Astrocyte (in vitro differentiated cells and primary cell): ENCODE results near the gene IQGAP2. TPM values are rescaled to one million over a fixed set of nuclear protein-coding genes. Genes with fewer than 3 reads are reported as not detected.

ENCODE experiments used
- DNase-seq: peaks from one replicate; pipeline ENCODE4 v3.0.0-alpha.2; 2010; ENCODE audit warnings: low read depth
- FAIRE-seq: peaks from 2 replicates; lab custom pipeline; 2011; peaks lifted over from hg19 to GRCh38; lab: Jason Lieb, UNC
- H2AFZ ChIP-seq: 2 replicates; pipeline ENCODE4 v1.6.0; 2012; ENCODE audit warnings: low read depth, low read length, inconsistent platforms
- H3K27ac ChIP-seq: 2 replicates; pipeline ENCODE4 v1.5.1; 2011; ENCODE audit warnings: low read depth, low read length, inconsistent platforms
- H3K27me3 ChIP-seq: 2 replicates; pipeline ENCODE4 v1.6.0; 2011; ENCODE audit warnings: low read length, inconsistent platforms; ENCODE audit not compliant: insufficient read depth
- H3K36me3 ChIP-seq: 2 replicates; pipeline ENCODE4 v1.5.1; 2011; ENCODE audit warnings: low read length, inconsistent platforms; ENCODE audit not compliant: insufficient read depth
- H3K4me1 ChIP-seq: 2 replicates; pipeline ENCODE4 v1.5.1; 2011; ENCODE audit warnings: low read length, inconsistent platforms; ENCODE audit not compliant: insufficient read depth
- H3K4me2 ChIP-seq: 2 replicates; pipeline ENCODE4 v1.6.0; 2012; ENCODE audit warnings: low read length, inconsistent platforms
- H3K4me3 ChIP-seq: 2 replicates; pipeline ENCODE4 v1.5.1; 2011; ENCODE audit warnings: low read depth, mild to moderate bottlenecking, low read length, inconsistent platforms; ENCODE audit not compliant: insufficient read depth
- H3K79me2 ChIP-seq: 2 replicates; pipeline ENCODE4 v1.6.0; 2012; ENCODE audit warnings: mild to moderate bottlenecking, low read length, inconsistent platforms; ENCODE audit not compliant: insufficient read depth
- H3K9ac ChIP-seq: 2 replicates; pipeline ENCODE4 v1.6.0; 2012; ENCODE audit warnings: mild to moderate bottlenecking, low read length, inconsistent platforms
- H3K9me3 ChIP-seq: 2 replicates; pipeline ENCODE4 v1.5.1; 2012; ENCODE audit warnings: low read depth, mild to moderate bottlenecking, low read length, inconsistent platforms; ENCODE audit not compliant: insufficient read depth
- H4K20me1 ChIP-seq: 2 replicates; pipeline ENCODE4 v1.6.0; 2012; ENCODE audit warnings: low read length, inconsistent platforms; ENCODE audit not compliant: insufficient read depth
- H3K27ac Mint-ChIP-seq: one replicate; pipeline ENCODE4 v1.8.0; 2021; ENCODE audit warnings: mild to moderate bottlenecking, mixed read lengths; ENCODE audit not compliant: unreplicated experiment
- H3K27me3 Mint-ChIP-seq: one replicate; pipeline ENCODE4 v1.8.0; 2021; ENCODE audit warnings: low read depth, mixed read lengths; ENCODE audit not compliant: unreplicated experiment
- H3K36me3 Mint-ChIP-seq: one replicate; pipeline ENCODE4 v1.8.0; 2021; ENCODE audit warnings: low read depth, mixed read lengths; ENCODE audit not compliant: unreplicated experiment
- H3K4me1 Mint-ChIP-seq: one replicate; pipeline ENCODE4 v1.8.0; 2021; ENCODE audit warnings: low read depth, mixed read lengths; ENCODE audit not compliant: unreplicated experiment
- H3K4me3 Mint-ChIP-seq: one replicate; pipeline ENCODE4 v1.8.0; 2021; ENCODE audit warnings: mild to moderate bottlenecking, moderate library complexity, mixed read lengths; ENCODE audit not compliant: unreplicated experiment
- H3K9me3 Mint-ChIP-seq: one replicate; pipeline ENCODE4 v1.8.0; 2021; ENCODE audit warnings: mild to moderate bottlenecking, mixed read lengths; ENCODE audit not compliant: unreplicated experiment
- EZH2 ChIP-seq: IDR thresholded peaks from 2 replicates; pipeline ENCODE4 v1.6.1; 2012; ENCODE audit warnings: mild to moderate bottlenecking, low read length, inconsistent platforms; ENCODE audit not compliant: insufficient read depth
- total RNA-seq: library from RNA; stranded (reverse); gene quantifications from 2 replicates; pipeline ENCODE4 v1.2.1, GENCODE V29; 2021
- TF ChIP-seq, protein P1 (sequence below): IDR thresholded peaks from 2 replicates; pipeline ENCODE4 v1.5.1; 2011; ENCODE audit warnings: low read depth, mild to moderate bottlenecking, inconsistent platforms, low read length, moderate library complexity; ENCODE audit not compliant: insufficient read depth

Gene IQGAP2
- total RNA-seq, 1 donor from 2014 or later: 2.9 TPM

- H3K9me3 Mint-ChIP-seq: no peaks in the 10 kb centered on the region
Measured at GRCh38 chr5:76451031-76451701, 48.1 kb downstream of the IQGAP2 start.

DNA sequence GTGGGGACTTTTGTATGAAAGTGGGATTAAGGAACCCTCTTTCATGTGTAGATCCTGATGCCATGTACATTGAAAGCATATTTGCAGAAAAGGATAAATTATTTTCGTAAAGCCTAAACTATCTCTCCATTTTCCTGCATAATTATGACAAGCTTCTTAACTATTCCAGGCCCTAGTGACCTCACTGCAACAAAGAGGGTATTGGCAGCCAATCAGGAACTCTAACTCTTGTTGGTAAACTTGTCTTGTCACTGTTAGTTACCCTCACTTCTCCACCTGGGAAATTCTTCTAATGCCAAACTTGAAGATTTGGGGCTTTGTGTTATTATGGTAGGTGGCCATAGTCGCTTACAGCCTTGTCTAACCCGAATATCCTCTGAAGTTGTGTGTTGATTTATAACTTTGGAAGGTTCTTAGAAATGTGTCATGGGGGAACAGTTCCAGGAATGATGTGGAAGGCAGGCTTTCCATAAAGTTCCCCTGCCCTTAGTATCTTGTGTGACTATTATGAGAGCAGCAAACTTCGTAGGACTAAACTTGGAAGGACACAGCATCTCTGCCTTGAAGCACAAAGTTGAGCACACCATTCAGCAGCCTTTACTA, 52.5 kb downstream of the IQGAP2 start:
- no peaks in the 10 kb centered on the region for H3K36me3 ChIP-seq
- H2AFZ ChIP-seq: no peak overlapping the region
- H3K27ac ChIP-seq: no peak overlapping the region
- no peak overlapping the region for H3K27ac Mint-ChIP-seq
- TF ChIP-seq EZH2: no peak
- TF ChIP-seq, protein P1, sequence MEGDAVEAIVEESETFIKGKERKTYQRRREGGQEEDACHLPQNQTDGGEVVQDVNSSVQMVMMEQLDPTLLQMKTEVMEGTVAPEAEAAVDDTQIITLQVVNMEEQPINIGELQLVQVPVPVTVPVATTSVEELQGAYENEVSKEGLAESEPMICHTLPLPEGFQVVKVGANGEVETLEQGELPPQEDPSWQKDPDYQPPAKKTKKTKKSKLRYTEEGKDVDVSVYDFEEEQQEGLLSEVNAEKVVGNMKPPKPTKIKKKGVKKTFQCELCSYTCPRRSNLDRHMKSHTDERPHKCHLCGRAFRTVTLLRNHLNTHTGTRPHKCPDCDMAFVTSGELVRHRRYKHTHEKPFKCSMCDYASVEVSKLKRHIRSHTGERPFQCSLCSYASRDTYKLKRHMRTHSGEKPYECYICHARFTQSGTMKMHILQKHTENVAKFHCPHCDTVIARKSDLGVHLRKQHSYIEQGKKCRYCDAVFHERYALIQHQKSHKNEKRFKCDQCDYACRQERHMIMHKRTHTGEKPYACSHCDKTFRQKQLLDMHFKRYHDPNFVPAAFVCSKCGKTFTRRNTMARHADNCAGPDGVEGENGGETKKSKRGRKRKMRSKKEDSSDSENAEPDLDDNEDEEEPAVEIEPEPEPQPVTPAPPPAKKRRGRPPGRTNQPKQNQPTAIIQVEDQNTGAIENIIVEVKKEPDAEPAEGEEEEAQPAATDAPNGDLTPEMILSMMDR: no peak
- H4K20me1 ChIP-seq: no peaks in the 10 kb centered on the region
- H3K9ac ChIP-seq: no peak overlapping the region
- no peaks in the 10 kb centered on the region for H3K27me3 Mint-ChIP-seq
- H3K4me3 Mint-ChIP-seq: no peak overlapping the region
- no peaks in the 10 kb centered on the region for H3K9me3 ChIP-seq
- no peaks in the 10 kb centered on the region for H3K27me3 ChIP-seq
- no peaks in the 10 kb centered on the region for H3K4me1 ChIP-seq
- H3K9me3 Mint-ChIP-seq: no peaks in the 10 kb centered on the region
- H3K36me3 Mint-ChIP-seq: no peaks in the 10 kb centered on the region
- H3K79me2 ChIP-seq: no peaks in the 10 kb centered on the region
- no peak overlapping the region for H3K4me3 ChIP-seq
- FAIRE-seq (no peak), DNase-seq (no peak)
- H3K4me2 ChIP-seq: no peak overlapping the region
- peaks cover 2% of the 10 kb centered on the region for H3K4me1 Mint-ChIP-seq

More at GRCh38 chr5:76451031-76451701, 48.1 kb downstream of the IQGAP2 start:
- H3K9ac ChIP-seq: no peak overlapping the region
- FAIRE-seq (no peak), DNase-seq (no peak)
- TF ChIP-seq, protein P1: no peak
- no peak for TF ChIP-seq EZH2
- no peak overlapping the region for H2AFZ ChIP-seq
- no peaks in the 10 kb centered on the region for H3K36me3 ChIP-seq
- H3K4me3 ChIP-seq: no peak overlapping the region
- peaks cover 2% of the 10 kb centered on the region for H3K4me1 Mint-ChIP-seq
- no peaks in the 10 kb centered on the region for H3K79me2 ChIP-seq
- H3K4me3 Mint-ChIP-seq: no peak overlapping the region
- H3K27ac ChIP-seq: no peak overlapping the region
- H3K4me2 ChIP-seq: no peak overlapping the region
- H4K20me1 ChIP-seq: no peaks in the 10 kb centered on the region
- peaks cover 17% of the 10 kb centered on the region for H3K27me3 Mint-ChIP-seq
- peaks cover 3% of the 10 kb centered on the region for H3K27me3 ChIP-seq
- H3K4me1 ChIP-seq: no peaks in the 10 kb centered on the region
- no peaks in the 10 kb centered on the region for H3K9me3 ChIP-seq
- H3K36me3 Mint-ChIP-seq: no peaks in the 10 kb centered on the region
- no peak overlapping the region for H3K27ac Mint-ChIP-seq

DNA sequence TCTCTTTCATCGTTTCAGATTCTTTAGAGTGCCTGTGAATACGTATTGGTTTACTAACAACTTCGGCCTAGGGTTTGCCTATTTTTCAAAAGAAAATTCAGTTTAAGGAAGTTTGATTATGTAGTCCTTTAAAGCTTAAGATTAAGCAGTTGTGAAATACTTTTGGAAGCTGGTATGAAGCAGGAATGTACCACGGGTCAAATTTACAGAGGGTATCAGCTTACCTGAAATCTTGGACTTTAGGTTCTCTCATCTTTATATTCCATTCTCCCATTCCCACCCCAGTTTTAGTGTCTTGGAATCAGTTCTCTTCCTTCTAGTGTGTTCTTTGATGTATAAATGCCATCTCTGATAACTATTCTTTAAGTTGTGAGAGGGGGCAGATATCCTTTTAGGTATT, 53.2 kb downstream of the IQGAP2 start:
- Mint-ChIP-seq H3K27ac (no peak overlapping the region), H3K9me3 (no peaks in the 10 kb centered on the region)

More for the DNA sequence above, 53.2 kb downstream of the IQGAP2 start:
- no peaks in the 10 kb centered on the region for H3K27me3 Mint-ChIP-seq
- H3K4me3 Mint-ChIP-seq: no peak overlapping the region
- no peak overlapping the region for H3K4me2 ChIP-seq
- TF ChIP-seq EZH2: no peak
- TF ChIP-seq, protein P1: no peak
- no peak for DNase-seq
- no peaks in the 10 kb centered on the region for H4K20me1 ChIP-seq
- no peak for FAIRE-seq
- no peak overlapping the region for H3K9ac ChIP-seq
- no peaks in the 10 kb centered on the region for H3K36me3 Mint-ChIP-seq
- no peak overlapping the region for H2AFZ ChIP-seq
- H3K4me1 ChIP-seq: no peaks in the 10 kb centered on the region
- no peaks in the 10 kb centered on the region for H3K36me3 ChIP-seq
- peaks cover 2% of the 10 kb centered on the region for H3K4me1 Mint-ChIP-seq
- no peaks in the 10 kb centered on the region for H3K9me3 ChIP-seq
- H3K27ac ChIP-seq: no peak overlapping the region
- H3K27me3 ChIP-seq: no peaks in the 10 kb centered on the region
- no peaks in the 10 kb centered on the region for H3K79me2 ChIP-seq
- no peak overlapping the region for H3K4me3 ChIP-seq
